ENCODE results near the gene KCTD17.

The KCTD17 gene

DNA sequence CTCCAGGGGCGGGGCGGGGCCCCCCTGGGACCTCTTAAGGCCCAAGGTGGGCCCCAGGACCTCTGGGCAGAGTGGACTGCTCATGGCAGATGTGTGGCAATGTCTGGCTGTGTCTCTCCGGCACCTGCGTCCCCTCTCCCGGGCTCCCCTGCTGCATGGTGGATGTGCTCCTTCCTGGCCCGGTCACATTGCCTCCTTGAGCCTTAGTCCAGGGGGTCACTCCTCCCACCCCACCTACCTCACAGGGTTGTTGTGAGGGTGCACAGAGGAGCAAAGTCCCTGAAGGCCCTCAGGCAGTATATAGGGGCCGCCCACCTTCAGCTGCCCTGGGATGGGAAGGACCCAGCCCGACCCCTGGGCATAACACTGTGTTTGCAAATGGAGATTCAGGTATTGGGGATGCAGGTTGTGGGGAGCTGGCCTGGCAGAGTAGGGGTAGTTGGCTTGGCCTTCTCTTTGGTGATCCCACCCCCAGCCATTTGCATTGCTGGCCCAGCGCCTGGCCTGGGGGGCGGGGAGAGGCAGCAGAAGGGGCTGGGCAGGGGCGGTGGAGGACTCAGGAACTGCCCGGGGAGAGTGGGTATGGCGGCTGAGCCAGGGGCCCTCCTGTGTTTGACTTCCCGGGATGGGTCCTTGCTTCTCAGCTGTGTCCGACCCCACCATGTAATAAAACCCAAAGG is 11.3 kb downstream of the KCTD17 start:
- H3K79me2 ChIP-seq (ENCODE audit: control insufficient read depth, insufficient read depth, low read length, unreplicated experiment), result no peaks in the 10 kb centered on the region
- no peaks in the 10 kb centered on the region for H3K36me3 ChIP-seq (ENCODE audit: insufficient read depth, low read length)

GRCh38 chr22:37063431-37064420 is 12.2 kb downstream of the KCTD17 start:
- no peaks in the 10 kb centered on the region for H3K79me2 ChIP-seq (ENCODE audit: control insufficient read depth, insufficient read depth, low read length, unreplicated experiment)
- H3K4me3 ChIP-seq (ENCODE audit: low read depth, low read length), result no peak overlapping the region
- peaks cover 7% of the 10 kb centered on the region for H3K27me3 ChIP-seq (ENCODE audit: insufficient read depth, low read length)
- no peak overlapping the region for H3K27ac ChIP-seq (ENCODE audit: low read depth, low read length)
- H3K36me3 ChIP-seq (ENCODE audit: insufficient read depth, low read length), result no peaks in the 10 kb centered on the region
- no peak overlapping the region for H2AFZ ChIP-seq (ENCODE audit: low read length, unreplicated experiment)
- no peaks in the 10 kb centered on the region for H3K4me1 ChIP-seq (ENCODE audit: control insufficient read depth, insufficient read depth, low read length, unreplicated experiment)

More for the DNA sequence above, 11.3 kb downstream of the KCTD17 start:
- Histone ChIP-seq H3K4me3 (ENCODE audit: low read depth, low read length) (no peak overlapping the region), H3K27ac (ENCODE audit: low read depth, low read length) (no peak overlapping the region), H3K4me1 (ENCODE audit: control insufficient read depth, insufficient read depth, low read length, unreplicated experiment) (no peaks in the 10 kb centered on the region), H2AFZ (ENCODE audit: low read length, unreplicated experiment) (no peak overlapping the region), H3K27me3 (ENCODE audit: insufficient read depth, low read length) (no peaks in the 10 kb centered on the region; the same call in 1 of the 2 replicates)

- Histone ChIP-seq H3K4me1 (ENCODE audit: control insufficient read depth, insufficient read depth, low read length, unreplicated experiment) (no peaks in the 10 kb centered on the region), H3K27me3 (ENCODE audit: insufficient read depth, low read length) (peaks cover 13% of the 10 kb centered on the region), H2AFZ (ENCODE audit: low read length, unreplicated experiment) (no peak overlapping the region), H3K4me3 (ENCODE audit: low read depth, low read length) (no peak overlapping the region), H3K36me3 (ENCODE audit: insufficient read depth, low read length) (no peaks in the 10 kb centered on the region), H3K79me2 (ENCODE audit: control insufficient read depth, insufficient read depth, low read length, unreplicated experiment) (no peaks in the 10 kb centered on the region), H3K27ac (ENCODE audit: low read depth, low read length) (no peak overlapping the region)
Measured at GRCh38 chr22:37064553-37064952, 13.0 kb downstream of the KCTD17 start.

DNA sequence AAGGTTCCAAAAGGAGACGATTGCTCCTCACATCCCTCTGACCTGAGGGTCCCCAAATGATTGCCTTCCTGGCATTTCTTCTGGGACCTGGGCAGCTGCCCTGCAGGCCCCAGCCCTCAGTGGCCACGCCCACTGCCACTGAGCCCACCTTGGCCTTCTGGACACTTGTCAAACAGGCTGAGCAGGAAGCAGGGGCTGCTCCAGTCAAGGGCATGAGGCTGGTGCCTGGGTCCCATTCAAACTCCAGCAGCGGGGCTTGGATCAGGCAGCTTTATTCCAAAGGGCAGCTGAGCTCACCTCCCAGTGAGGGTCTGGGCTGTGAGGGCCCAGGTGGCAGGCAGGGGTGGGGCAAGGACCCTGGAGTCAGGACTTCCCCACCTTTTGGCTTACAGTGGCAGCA is 13.6 kb downstream of the KCTD17 start:
- no peaks in the 10 kb centered on the region for H3K4me1 ChIP-seq (ENCODE audit: control insufficient read depth, insufficient read depth, low read length, unreplicated experiment)
- no peak overlapping the region for H2AFZ ChIP-seq (ENCODE audit: low read length, unreplicated experiment)
- no peaks in the 10 kb centered on the region for H3K79me2 ChIP-seq (ENCODE audit: control insufficient read depth, insufficient read depth, low read length, unreplicated experiment)
- H3K27me3 ChIP-seq (ENCODE audit: insufficient read depth, low read length), result peaks cover 19% of the 10 kb centered on the region
- no peaks in the 10 kb centered on the region for H3K36me3 ChIP-seq (ENCODE audit: insufficient read depth, low read length)
- H3K27ac ChIP-seq (ENCODE audit: low read depth, low read length), result no peak overlapping the region
- H3K4me3 ChIP-seq (ENCODE audit: low read depth, low read length), result no peak overlapping the region

GRCh38 chr22:37065961-37066360 is 14.4 kb downstream of the KCTD17 start:
- H3K27ac ChIP-seq (ENCODE audit: low read depth, low read length), result no peak overlapping the region
- no peak overlapping the region for H3K4me3 ChIP-seq (ENCODE audit: low read depth, low read length)
- H3K4me1 ChIP-seq (ENCODE audit: control insufficient read depth, insufficient read depth, low read length, unreplicated experiment), result no peaks in the 10 kb centered on the region
- no peaks in the 10 kb centered on the region for H3K79me2 ChIP-seq (ENCODE audit: control insufficient read depth, insufficient read depth, low read length, unreplicated experiment)
- no peak overlapping the region for H2AFZ ChIP-seq (ENCODE audit: low read length, unreplicated experiment)
- peaks cover 24% of the 10 kb centered on the region for H3K27me3 ChIP-seq (ENCODE audit: insufficient read depth, low read length)
- H3K36me3 ChIP-seq (ENCODE audit: insufficient read depth, low read length), result no peaks in the 10 kb centered on the region

DNA sequence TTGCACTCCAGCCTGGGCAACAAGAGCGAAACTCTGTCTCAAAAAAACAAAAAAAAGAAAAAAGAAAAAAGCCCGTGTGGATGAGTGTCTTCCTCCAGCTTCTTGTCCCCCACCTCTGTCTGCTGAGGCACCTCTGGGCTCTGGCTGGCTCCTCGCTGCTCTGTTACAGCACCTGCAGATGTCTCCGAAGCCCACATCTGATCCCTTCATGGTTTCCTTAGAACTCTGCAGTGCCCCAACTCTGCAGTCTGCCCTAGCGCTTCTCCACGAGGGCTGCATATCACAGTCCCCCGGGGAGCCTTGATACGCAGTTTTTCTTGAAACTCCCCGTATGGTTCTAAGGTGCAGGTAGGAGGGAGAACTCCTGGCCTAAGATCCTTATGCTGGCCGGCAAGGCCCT is 15.9 kb downstream of the KCTD17 start:
- Histone ChIP-seq H3K27me3 (ENCODE audit: insufficient read depth, low read length) (peaks cover 28% of the 10 kb centered on the region), H2AFZ (ENCODE audit: low read length, unreplicated experiment) (no peak overlapping the region), H3K36me3 (ENCODE audit: insufficient read depth, low read length) (no peaks in the 10 kb centered on the region), H3K4me3 (ENCODE audit: low read depth, low read length) (no peak overlapping the region), H3K4me1 (ENCODE audit: control insufficient read depth, insufficient read depth, low read length, unreplicated experiment) (no peaks in the 10 kb centered on the region), H3K79me2 (ENCODE audit: control insufficient read depth, insufficient read depth, low read length, unreplicated experiment) (no peaks in the 10 kb centered on the region), H3K27ac (ENCODE audit: low read depth, low read length) (no peak overlapping the region)

GRCh38 chr22:37068859-37069258 is 17.3 kb downstream of the KCTD17 start:
- Histone ChIP-seq H3K36me3 (ENCODE audit: insufficient read depth, low read length) (no peaks in the 10 kb centered on the region), H2AFZ (ENCODE audit: low read length, unreplicated experiment) (no peak overlapping the region), H3K79me2 (ENCODE audit: control insufficient read depth, insufficient read depth, low read length, unreplicated experiment) (no peaks in the 10 kb centered on the region), H3K4me1 (ENCODE audit: control insufficient read depth, insufficient read depth, low read length, unreplicated experiment) (no peaks in the 10 kb centered on the region), H3K4me3 (ENCODE audit: low read depth, low read length) (no peak overlapping the region), H3K27ac (ENCODE audit: low read depth, low read length) (no peak overlapping the region), H3K27me3 (ENCODE audit: insufficient read depth, low read length) (peaks cover 28% of the 10 kb centered on the region)

GRCh38 chr22:37069319-37069718 is 17.8 kb downstream of the KCTD17 start:
- Histone ChIP-seq H3K4me3 (ENCODE audit: low read depth, low read length) (no peak overlapping the region), H2AFZ (ENCODE audit: low read length, unreplicated experiment) (no peak overlapping the region), H3K36me3 (ENCODE audit: insufficient read depth, low read length) (no peaks in the 10 kb centered on the region), H3K27me3 (ENCODE audit: insufficient read depth, low read length) (peaks cover 28% of the 10 kb centered on the region), H3K4me1 (ENCODE audit: control insufficient read depth, insufficient read depth, low read length, unreplicated experiment) (no peaks in the 10 kb centered on the region), H3K27ac (ENCODE audit: low read depth, low read length) (no peak overlapping the region), H3K79me2 (ENCODE audit: control insufficient read depth, insufficient read depth, low read length, unreplicated experiment) (no peaks in the 10 kb centered on the region)

DNA sequence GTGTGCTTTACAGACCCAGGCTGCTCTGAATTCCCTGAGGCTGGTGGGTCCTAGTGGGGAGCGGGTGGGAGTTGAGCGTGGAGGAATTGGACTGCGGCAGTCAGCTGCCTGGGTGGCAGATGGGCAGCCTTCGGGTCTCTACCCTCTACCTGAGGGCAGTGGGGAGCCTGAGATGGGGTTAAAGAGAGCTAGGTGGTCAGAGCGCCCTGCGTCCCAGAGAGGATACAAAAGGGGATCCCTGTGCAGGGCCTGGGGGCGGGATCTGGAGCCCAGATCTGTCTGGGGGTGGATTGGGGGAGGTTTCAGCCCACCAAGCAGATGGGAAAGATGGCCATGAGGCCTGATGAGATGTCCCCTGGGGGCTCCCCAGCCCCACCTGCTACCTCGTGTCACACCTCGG is 18.2 kb downstream of the KCTD17 start:
- peaks cover 28% of the 10 kb centered on the region for H3K27me3 ChIP-seq (ENCODE audit: insufficient read depth, low read length)

DNA sequence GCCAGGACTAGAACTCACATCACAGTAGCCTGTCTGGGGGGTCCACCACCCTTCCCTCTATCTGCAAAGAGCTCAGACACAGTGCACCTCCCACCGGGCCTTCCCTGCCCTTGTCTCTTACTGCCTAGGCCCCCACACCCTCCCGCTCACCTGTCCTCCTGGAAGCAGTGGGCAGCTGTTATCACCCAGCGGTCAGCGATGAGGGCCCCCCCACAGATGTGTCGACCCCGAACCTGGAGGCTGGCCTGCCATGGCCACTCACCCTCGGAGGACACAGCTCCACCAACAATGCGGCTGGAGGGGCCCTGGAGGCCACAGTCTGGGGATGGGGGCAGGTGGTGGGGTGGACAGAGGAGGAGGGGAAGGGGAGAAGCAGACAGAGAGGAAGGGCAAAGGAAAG is 18.8 kb downstream of the KCTD17 start:
- H3K27ac ChIP-seq (ENCODE audit: low read depth, low read length), result no peak overlapping the region
- H3K36me3 ChIP-seq (ENCODE audit: insufficient read depth, low read length), result no peaks in the 10 kb centered on the region
- no peak overlapping the region for H2AFZ ChIP-seq (ENCODE audit: low read length, unreplicated experiment)
- no peaks in the 10 kb centered on the region for H3K4me1 ChIP-seq (ENCODE audit: control insufficient read depth, insufficient read depth, low read length, unreplicated experiment)
- no peaks in the 10 kb centered on the region for H3K79me2 ChIP-seq (ENCODE audit: control insufficient read depth, insufficient read depth, low read length, unreplicated experiment)
- peaks cover 28% of the 10 kb centered on the region for H3K27me3 ChIP-seq (ENCODE audit: insufficient read depth, low read length)
- H3K4me3 ChIP-seq (ENCODE audit: low read depth, low read length), result no peak overlapping the region

More for the DNA sequence above, 18.2 kb downstream of the KCTD17 start:
- Histone ChIP-seq H3K4me3 (ENCODE audit: low read depth, low read length) (no peak overlapping the region), H3K4me1 (ENCODE audit: control insufficient read depth, insufficient read depth, low read length, unreplicated experiment) (no peaks in the 10 kb centered on the region), H2AFZ (ENCODE audit: low read length, unreplicated experiment) (no peak overlapping the region), H3K79me2 (ENCODE audit: control insufficient read depth, insufficient read depth, low read length, unreplicated experiment) (no peaks in the 10 kb centered on the region), H3K36me3 (ENCODE audit: insufficient read depth, low read length) (no peaks in the 10 kb centered on the region), H3K27ac (ENCODE audit: low read depth, low read length) (no peak overlapping the region)

Data from ACC112 (cell line).